NCI-H1694 (cell line): ENCODE data around the gene FIGLA.

Experiments
- DNase-seq: peaks from one replicate; lab custom pipeline; 2025; lab: John Stamatoyannopoulos, UW

FIGLA gene

GRCh38 chr2:70775141-70775540 is 15.3 kb downstream of the FIGLA start:
- no peak for DNase-seq

- DNase-seq = no peak
Observed at GRCh38 chr2:70772486-70773155, 17.8 kb downstream of the FIGLA start.

- DNase-seq = no peak
Observed at GRCh38 chr2:70771446-70771845, 19.0 kb downstream of the FIGLA start.

GRCh38 chr2:70769450-70769849 is 21.0 kb downstream of the FIGLA start:
- DNase-seq = no peak

GRCh38 chr2:70768590-70769085 is 21.8 kb downstream of the FIGLA start:
- DNase-seq = no peak

DNA sequence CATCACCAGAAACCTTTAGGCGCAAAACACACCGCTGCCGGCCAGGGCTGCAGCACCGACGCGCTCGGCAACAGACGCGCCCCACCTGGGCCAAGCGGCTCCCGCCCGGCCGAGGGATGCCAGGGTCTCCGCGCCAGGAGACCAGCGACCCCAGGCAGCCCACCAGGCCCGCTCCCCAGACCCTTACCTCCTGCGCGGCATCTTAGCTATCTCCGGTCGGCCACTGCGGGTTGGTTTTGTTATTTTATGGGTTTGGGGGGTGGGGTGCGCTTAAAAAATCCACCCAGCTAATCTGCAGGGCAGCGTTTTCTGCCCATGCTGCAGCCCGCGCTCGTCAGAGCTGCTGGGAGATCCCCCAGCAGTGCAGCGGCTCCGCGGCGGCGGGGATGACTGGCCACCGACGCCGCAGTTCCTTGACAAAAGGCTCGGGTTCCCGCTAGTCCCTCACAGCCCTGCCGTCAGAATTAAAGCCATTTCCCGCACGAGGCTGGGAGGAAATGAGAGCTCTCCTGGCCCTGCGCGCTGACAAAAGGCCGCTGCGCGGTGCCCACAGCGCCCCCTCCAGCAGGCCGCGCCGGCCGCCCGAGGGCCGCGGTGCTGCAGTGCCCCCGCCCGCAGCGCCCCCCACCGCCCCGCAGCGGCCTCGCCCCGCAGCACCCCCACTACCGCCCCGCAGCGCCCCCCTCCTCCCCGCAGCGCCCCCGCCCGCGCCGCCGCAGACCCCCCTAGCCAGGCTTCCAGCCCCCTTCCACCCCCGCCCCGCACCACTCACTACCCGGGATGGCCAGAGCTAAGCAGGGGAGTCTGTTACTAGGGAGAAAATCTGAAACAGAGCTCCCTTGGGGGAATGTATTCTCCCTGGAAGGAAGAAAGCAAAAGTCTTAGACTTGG is 22.5 kb downstream of the FIGLA start, which contains the start of gene ADD2:
TSS of gene ADD2 (minus strand) at position 502 of the 891 bp plus-strand sequence. CDS start 61,792 bp downstream, outside the sequence.
- peak; percentile 60 for DNase-seq

- DNase-seq = peak; percentile 40
Observed at GRCh38 chr2:70767079-70767698, 23.3 kb downstream of the FIGLA start.

DNA sequence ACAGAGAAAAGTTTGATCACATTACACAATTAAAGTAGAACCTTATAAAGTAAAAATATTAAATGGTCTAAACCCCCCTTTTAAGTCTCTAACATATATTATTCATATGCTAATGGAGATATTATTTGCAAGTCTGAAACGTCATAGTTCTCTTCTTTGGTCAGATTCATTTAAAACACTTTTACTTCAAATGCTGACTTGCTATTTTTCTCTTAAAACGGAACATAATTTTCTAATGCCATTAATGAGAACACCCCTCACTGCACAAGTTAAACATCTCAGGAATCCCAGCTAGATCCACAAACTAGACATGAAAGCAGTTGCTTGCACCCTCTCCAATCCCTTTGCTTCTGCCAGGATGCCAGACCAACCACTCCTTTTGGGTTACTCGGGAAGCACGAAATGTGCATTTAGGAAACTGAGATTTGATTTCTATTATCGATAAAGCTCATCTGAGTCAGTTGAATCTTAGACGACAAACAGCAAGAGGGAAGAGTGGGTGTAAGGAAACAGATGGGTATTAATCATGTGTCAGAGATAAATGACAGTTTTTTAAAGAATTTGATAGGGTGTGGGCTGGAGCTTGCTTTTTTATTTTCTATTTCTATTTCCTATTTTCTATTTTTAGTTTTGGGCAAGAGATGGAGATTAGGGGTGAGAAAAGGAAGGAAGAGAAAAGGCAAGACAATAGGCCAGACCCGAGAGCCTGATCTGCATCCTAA is 23.9 kb downstream of the FIGLA start:
- DNase-seq = no peak

DNA sequence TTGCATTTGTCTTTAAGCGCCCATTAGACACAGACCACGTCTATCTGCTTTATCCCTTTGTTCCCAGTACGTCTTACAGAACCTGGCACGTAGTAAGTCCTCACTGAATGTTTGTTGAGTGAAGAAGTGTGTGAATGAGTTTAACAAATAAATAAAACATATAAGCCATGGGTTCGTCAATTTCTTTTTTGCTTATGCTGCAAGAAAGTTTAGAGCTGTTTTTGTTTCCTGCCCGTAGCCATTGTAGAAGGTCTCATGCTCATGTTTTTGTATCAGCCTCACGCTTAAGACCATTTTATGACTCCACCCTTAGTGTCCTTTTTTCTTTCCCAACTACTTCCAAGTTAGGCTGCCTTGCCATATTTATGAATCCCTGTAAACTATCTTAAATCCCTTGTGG is 24.9 kb downstream of the FIGLA start:
- DNase-seq = no peak

DNA sequence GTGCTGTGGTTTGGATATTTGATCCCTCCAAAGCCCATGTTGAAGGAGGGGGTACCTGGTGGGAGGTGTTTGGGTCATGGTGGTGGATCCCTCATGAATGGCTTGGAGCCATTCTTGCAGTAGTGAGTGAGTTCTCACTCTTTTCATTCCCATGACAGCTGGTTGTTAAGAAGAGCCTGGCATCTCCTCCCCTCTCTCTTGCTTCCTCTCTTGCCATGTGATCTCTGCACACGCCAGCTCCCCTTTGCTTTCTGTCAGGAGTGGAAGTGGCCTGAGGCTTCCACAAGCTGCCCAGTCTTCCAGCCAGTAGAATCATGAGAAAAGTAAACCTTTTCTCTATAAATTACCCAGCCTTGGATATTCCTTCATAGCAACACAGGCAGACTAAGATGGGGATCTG is 31.0 kb downstream of the FIGLA start:
- DNase-seq = no peak

GRCh38 chr2:70757966-70758365 is 32.5 kb downstream of the FIGLA start:
- no peak for DNase-seq

- DNase-seq = no peak
Observed at GRCh38 chr2:70757360-70757759, 33.1 kb downstream of the FIGLA start.

DNA sequence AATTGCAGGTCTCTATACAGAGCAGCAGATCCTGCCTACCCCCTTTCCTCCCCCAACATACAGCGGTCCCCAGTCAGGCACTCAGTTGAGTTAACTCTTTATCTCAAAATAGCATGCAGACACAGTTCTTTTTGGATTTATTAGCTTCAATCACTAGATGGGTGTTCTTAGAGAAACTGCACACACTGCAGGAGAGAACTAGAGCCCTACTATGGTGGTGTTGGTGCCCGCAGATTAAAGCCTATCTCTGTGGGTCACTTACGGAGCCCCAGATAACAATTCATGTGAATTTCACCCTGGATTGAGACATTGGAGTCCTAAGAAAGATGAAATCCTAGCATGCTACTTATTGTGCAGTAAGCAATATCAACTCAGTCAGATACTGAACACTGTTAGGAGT is 34.3 kb downstream of the FIGLA start:
- no peak for DNase-seq

- no peak for DNase-seq
Observed at GRCh38 chr2:70753902-70754301, 36.5 kb downstream of the FIGLA start.

- DNase-seq = no peak
Observed at GRCh38 chr2:70753031-70753430, 37.4 kb downstream of the FIGLA start.

DNA sequence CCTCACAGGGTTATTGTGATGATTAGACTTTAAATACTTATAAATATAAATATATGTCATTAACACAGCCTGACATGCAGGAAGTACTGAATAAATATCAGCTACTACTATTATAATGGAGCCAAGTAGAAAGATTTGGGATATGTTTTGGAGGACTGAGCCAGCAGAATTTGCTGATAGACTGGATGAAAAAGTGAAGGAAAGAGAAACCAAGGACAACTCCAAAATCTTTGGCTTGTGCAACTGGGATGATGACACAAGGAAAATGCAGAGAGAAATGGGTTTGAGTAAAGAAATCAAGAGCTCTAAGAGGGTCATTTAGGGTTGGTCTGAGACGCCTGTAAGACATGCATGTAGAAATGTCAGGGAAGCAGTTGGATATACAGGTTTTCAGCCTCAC is 38.0 kb downstream of the FIGLA start:
- DNase-seq = no peak

GRCh38 chr2:70751881-70752280 is 38.6 kb downstream of the FIGLA start:
- DNase-seq = no peak

DNA sequence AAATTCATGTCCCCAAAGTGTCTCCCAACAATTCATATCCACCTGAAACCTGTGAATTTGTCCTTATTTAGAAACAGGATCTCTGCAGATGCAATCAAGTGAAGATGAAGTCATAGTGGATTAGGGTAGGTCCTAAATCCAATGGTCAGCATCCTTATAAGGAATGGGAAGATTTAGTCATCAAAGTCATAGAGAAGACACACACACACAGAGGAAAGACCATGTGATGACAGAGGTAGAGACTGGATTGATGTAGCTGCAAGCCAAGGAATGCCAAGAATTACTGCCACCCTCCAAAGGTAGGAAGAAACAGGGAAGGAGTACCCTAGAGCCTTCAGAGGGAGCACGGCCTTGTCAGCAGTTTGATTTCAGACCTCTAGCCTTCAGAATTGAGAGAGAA is 40.1 kb downstream of the FIGLA start:
- DNase-seq = no peak

DNA sequence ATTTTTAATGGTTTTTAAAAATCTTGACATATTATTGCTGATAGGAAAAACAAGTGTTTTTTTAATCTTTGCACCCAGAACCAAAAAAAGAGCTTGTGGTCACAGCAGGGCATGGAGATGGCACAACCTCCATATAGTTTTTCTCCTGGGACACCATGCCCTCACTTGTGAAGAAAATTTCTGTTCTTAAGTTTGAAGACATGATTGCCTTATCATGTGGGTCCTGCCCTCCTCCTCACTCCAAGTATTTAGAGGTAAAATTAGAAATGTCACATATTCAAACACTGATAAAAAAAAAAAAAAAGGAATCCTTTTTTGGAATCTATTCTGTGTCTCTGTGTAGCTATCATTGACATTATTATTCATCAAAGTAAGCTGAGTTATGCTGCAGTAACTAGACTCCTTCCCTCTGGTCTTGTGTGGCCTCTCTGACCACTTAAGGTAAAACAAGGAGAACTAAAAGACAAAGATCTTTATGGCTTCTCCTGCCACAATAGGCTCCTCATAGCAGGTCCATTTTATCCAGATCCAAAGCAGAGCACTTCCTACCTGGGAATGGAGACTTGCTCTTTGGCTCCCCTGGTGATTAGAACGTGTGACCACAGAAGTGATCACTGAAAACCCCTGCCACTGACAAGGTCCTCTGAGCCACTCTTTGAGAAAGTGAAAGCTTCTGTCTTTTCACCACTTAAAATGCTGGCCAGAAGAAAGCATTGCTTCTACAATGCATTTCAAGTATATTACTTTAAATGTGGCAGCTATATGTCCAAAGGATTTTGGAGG is 42.2 kb downstream of the FIGLA start:
- DNase-seq = no peak

DNA sequence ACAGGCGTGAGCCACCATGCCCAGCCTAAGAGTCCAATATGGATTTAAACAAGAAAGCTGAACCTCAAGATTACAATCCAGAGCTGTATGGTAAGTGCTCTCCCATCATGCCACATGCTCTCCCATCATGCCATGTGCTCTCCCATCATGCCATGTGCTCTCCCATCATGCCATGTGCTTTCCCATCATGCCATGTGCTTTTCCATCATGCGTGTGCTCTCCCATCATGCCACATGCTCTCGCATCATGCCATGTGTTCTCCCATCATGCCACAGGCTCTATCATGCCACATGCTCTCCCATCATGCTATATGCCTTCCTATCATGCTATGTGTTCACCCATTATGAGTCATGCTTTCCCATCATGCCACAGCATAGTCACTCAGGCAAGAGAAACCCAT is 43.2 kb downstream of the FIGLA start:
- no peak for DNase-seq
